HG03442 (cell line): Measurements from ENCODE around the gene GORASP2.

Experiments
- ATAC-seq: cut with Tn5 transposase; IDR thresholded peaks from one replicate; pipeline ENCODE4 v1.9.1; 2021; ENCODE audit warnings: mild to moderate bottlenecking, moderate library complexity; ENCODE audit not compliant: unreplicated experiment

The GORASP2 gene

GRCh38 chr2:170922634-170923494, 6.2 kb upstream of the GORASP2 start:
- ATAC-seq = no peak

GRCh38 chr2:170923799-170924198, 5.3 kb upstream of the GORASP2 start:
- no peak for ATAC-seq

GRCh38 chr2:170924969-170925368, 4.1 kb upstream of the GORASP2 start:
- no peak for ATAC-seq

- no peak for ATAC-seq
Measured at GRCh38 chr2:170925923-170926322, 3.1 kb upstream of the GORASP2 start.

GRCh38 chr2:170926743-170927297, 2.2 kb upstream of the GORASP2 start:
- ATAC-seq = no peak

- no peak for ATAC-seq
Measured at GRCh38 chr2:170928036-170928823, 823 bp upstream of the GORASP2 start.

- no peak for ATAC-seq
Measured at GRCh38 chr2:170929686-170930050, 615 bp downstream of the GORASP2 start.

GRCh38 chr2:170930131-170930990, 1.3 kb downstream of the GORASP2 start:
- ATAC-seq = peak; percentile 20

- ATAC-seq = no peak
Measured at GRCh38 chr2:170930991-170931266, 1.9 kb downstream of the GORASP2 start.

- ATAC-seq = no peak
Measured at GRCh38 chr2:170932166-170932565, 3.1 kb downstream of the GORASP2 start.

- ATAC-seq = no peak
Measured at GRCh38 chr2:170932948-170933347, 3.9 kb downstream of the GORASP2 start.

GRCh38 chr2:170937709-170938379, 8.8 kb downstream of the GORASP2 start:
- no peak for ATAC-seq

- ATAC-seq = no peak
Measured at GRCh38 chr2:170940066-170940465, 11.0 kb downstream of the GORASP2 start.

- ATAC-seq = no peak
Measured at GRCh38 chr2:170942615-170943014, 13.6 kb downstream of the GORASP2 start.

- no peak for ATAC-seq
Measured at GRCh38 chr2:170943041-170943440, 14.0 kb downstream of the GORASP2 start.

GRCh38 chr2:170943596-170943995, 14.5 kb downstream of the GORASP2 start:
- ATAC-seq = no peak

GRCh38 chr2:170944545-170944944, 15.5 kb downstream of the GORASP2 start:
- no peak for ATAC-seq

- ATAC-seq = no peak
Measured at GRCh38 chr2:170949415-170949814, 20.4 kb downstream of the GORASP2 start.

- peak; percentile 75 for ATAC-seq
Measured at GRCh38 chr2:170950221-170950761, 21.2 kb downstream of the GORASP2 start.

GRCh38 chr2:170953941-170954340, 24.9 kb downstream of the GORASP2 start:
- ATAC-seq = no peak
